Measurements from ENCODE around the gene RPRD1B. TPM values are rescaled to one million over a fixed set of nuclear protein-coding genes. Genes with fewer than 3 reads are reported as not detected.

The RPRD1B gene
- total RNA-seq, 1 experiment from 2014 or later = 21.5 TPM

- no peak for DNase-seq (ENCODE audit: low read depth)
These were observed 87.1 kb downstream of the RPRD1B start for GRCh38 chr20:38120625-38120988.

DNA sequence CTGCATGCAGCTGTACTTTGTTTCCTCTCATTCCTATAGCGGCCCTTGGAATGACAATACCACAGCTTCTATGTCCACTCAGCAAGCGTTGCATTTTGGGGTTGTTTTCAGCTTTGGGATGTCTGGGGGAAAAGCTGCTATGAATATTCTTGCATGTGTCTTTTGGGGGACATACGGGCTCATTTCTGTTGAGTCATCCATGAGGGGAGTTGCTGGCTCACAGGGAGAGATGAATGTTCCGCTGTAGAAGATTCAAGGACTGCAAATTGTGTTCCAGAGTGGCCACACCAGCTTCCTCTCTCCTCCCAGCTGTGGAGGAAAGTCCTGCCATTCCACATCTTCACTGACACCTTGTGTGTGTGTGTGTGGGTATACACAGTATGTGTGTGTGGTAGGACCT is 88.2 kb downstream of the RPRD1B start:
- no peak for DNase-seq (ENCODE audit: low read depth)

DNA sequence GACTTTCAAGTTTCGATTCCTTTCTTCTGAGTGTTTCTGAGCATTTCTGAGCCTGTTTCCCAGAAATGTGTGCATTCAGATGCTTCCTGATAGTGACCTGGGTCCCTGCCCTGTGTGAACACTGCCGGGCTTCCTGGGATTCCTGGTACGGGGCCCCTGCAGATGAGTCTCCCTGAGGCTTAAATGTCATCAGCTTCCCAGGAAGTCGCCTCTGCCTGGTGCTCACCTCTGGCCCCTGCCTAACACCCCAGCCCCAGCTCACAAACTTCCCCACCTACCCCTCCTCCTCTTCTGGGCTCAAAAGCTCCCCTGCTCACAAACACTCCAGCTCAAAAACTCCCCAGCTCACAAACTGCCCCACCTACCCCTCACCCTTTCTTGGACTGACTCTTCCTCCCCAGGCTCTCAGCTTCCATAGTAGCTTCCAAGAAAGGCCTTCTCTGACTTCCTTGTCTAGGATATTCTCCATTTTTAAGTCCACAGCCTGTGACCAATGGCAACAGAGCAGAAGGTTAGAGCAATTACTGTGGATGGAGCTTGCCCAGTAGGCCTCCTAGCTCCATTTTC is 89.6 kb downstream of the RPRD1B start:
- peak; percentile 63 for DNase-seq (ENCODE audit: low read depth)

DNA sequence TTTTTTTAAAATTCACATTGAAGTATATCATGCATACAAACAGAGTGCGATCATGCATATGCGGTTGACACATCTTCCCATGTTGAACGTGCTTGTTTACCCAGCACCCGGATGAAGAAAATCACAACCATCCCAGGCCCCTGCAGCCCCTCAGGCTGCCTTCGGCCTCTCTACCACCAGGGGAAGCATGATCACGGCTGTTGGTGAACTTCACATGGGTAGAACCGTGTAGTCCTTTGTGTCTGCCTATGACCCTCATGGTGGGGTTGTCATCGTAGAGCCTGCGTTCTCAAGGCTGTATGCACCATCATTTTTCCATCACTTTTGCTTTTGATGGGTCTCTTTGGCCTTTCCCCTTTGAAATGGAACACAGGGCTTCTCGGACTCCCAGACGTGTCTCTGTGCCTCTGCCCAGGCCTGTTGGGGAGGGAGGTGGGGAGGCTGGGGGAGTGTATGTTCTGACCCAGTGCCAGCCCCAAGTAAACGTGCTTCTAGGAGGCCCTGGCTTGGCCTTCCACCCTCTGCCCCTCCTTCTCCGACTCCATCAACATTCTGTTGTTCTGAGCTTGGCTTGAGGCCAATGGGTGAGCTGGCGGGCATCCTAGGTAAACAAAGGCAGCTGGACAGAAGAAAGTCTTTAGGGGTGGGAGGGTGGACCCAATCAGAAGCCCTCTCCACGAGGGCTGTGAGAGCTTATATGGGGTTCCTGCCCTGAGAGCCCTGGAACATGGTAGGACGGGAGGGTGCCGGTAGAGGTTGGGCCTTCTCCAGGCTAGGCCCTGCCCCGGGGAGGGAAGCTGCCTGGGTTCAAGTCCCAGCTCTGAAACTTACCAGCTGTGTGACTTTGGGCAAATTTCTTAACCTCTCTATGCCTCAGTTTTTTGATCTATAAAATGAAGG is 91.9 kb downstream of the RPRD1B start:
- DNase-seq (ENCODE audit: low read depth) = peak; percentile 84

DNA sequence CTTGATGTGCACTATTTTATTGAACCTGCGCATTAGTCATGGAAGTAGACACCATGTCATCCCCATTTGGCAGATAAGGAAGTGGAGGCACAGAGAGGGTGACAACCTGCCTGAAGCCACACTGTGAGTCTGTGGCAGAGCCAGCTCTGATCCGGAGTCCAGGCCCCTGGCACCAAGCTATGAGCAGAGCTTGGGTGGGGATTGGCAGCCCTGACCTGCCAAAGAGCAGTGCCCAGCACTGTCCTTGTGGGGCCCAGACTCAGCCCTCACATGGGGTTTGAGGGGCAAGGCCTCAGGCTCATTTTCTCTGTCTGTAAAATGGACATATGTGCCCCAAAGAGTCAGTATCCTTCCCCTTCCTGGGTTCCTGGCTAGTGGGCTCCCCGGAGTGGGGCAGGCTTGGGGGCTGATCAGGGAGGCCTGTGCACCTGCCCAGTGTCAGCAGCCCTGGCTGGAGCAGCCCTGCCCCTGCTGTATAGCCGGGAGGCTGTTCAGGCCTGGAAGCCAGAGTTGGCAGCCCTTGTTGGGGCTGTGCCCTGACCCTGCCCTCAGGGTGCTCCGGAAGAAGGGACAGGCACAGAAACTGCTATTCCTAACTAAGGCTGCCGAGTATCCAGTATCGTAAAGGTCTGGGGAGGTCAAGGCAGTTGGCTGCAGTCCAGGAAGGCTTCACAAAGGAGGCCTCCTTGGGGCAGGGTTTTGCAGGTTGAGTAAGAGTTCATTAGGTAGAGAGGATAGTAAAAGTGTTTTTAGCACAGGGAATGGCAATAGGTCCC is 92.8 kb downstream of the RPRD1B start:
- peak; percentile 87 for DNase-seq (ENCODE audit: low read depth)

- peak; percentile 100 for DNase-seq (ENCODE audit: low read depth)
These were observed 93.5 kb downstream of the RPRD1B start for GRCh38 chr20:38126932-38127621.

GRCh38 chr20:38127920-38128528 is 94.5 kb downstream of the RPRD1B start:
- no peak for DNase-seq (ENCODE audit: low read depth)

DNA sequence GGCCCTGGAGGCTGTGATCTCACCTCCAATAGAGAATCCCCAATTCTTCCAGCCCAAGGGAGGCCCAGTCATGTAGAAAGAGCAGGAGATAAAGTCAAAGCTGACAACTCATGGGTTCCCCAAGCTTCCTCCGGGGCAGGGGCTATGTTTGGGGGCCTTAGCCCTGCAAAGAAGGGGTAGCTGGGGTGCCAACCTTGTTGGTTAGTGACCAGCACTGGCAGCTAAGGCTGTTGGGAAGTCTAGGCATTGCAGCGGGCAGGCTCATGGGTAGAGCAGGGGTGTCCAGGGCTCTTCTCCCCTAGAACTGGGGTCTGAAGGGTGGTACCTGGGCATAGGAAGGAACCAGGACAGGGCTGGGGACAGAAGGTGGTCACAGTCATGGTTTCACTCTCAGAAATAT is 95.1 kb downstream of the RPRD1B start:
- no peak for DNase-seq (ENCODE audit: low read depth)

DNA sequence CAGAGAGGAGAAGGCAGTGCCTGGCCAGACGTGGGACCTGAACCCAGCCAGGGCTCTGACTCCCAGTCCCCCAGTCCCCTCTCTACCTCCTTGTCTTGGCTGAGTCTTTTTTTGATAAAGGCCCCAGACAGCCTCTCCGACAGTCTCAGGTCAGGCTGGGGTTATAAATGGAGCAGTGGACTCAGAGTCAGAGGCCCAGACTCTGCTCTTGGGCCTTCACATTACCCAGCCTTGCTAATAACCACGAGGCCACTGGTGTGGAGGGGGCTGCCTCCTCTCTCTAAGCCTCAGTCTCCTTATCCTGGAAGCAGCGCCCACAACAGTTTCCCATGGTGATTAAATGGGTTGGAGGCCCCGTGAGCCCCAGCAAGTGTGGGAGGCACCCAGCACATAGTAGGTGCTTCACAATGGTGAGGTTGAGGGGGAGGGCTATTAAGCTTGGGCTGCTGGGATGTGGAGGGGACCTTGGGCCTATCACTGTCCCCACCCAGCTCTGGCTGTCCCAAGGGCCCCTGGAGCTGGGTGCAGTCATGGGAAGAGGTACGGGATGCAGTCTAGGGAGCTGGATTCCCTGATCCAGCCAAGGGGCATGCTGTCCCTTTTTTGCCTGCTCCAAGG is 95.8 kb downstream of the RPRD1B start:
- DNase-seq (ENCODE audit: low read depth) = no peak

DNA sequence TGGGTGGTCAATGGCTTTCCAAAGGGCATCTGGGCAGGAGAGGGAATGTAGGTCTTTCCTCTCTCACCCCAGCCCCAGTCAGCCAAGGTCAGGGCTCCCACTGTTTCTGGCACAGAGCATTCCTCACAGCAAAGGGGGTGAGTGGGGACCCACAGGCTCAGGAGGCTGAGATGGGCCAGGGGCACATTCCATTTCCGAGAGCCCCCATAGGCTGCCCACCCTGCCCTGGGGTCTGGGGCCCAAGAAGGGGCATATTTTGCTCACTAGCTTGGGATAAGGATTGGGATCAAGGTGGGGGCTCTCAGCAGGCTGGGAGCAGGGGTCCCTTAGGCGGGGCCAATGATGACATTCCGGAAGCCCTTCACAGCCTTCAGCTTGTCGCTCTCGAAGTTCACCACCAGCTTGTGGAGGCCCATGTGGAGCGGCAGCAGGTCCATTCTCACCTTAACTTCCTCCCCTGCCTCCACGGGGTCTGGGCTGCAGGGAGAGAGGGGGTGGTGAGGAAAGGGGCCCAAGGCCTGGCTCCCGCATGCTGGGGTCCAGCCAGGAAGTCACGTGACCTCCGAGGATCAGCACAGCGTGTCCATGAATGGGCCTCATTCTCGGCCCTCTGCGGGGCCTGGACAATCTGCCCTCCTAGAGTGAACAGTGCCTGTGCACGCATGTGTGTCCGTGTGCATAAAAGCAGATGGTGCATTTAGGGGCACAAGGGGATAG is 96.5 kb downstream of the RPRD1B start:
- DNase-seq (ENCODE audit: low read depth) = no peak

GRCh38 chr20:38130687-38131587 is 97.4 kb downstream of the RPRD1B start:
- DNase-seq (ENCODE audit: low read depth) = no peak

DNA sequence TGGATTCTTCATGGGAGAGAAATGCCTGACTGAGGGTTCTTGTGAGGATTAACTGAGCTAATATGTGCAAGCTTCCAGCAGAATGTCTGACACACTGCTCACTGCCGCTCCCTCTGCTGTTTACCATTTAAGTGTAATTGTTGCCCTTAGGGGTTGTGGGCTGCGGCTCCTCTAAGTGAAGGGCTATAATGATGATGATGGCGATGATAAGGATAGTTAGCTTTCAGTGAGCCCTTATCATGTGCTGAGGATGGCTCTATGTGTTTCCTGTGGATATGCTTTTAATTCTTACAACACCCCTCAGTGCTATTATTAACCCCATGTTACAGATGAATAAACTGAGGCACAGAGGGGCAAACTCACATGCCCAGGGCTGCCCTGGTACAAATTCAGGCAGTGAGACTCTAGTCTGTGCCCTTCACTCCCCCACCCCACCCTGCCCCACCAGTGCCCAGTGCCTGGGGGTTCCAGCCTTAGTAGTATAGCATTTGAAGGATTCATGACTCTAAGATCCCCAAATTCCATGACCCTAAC is 98.1 kb downstream of the RPRD1B start:
- peak; percentile 94 for DNase-seq (ENCODE audit: low read depth)

DNA sequence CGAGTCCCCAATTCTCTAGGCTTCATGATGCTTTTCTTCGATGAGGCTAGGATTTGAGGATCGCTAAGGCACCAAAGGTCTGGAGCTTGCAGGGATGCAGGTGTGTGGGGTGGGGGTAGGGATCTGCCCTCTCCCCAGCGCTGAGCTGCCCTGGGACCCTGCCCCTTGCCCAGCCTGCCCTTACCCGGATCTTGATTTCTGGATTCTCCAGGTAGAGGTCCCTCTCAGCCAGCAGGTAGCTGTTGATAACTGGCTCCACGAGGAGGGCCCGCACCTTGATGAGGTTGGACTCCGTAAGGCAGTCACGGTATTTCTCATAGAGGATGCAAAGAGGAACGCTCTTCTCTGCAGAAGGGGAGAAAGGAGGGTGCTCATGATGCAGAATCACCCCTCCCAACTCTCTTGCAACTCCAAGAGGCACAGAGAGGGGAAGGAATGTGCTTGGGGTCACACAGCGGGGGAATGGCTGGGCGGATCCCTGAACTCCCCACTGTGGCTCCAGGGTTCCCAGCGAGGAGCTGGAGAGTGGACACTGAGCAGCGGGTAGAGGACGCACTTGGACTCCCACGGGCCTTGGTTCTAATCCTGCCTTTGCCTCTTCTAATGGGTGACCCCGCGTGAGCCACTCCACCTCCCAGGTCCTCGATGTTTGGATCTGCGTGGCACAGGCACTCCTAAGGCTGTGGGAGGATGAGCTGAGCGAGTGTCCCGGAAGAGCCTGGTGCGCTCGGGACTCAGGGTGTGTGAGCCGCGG is 98.8 kb downstream of the RPRD1B start:
- no peak for DNase-seq (ENCODE audit: low read depth)

DNA sequence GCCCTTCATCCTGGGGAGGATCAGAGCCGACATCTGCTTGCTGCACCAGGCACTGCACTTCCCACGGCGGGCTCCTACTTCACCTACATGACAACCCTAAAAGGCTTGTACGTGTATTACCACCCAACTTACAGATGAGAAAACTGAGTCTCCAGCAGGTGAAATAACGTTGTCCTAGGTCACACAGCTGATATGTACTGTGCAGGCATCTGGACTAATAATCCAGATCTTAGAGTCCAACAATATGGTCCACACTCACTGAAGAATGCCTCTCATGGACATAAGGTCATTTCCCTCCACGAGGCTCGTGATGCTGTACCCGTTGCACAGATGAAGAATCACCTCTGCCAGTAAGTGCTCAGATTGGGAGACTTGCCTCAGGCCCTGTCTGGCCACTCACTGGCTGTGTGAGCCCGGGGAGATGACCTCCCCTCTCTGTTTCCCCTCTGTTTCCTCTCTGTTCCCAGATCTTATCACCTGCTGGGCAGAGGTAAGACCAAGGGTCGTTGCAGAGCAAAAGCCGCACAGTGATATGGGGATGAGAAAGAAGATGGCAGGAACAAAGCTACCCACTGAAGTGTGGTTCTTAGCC is 99.5 kb downstream of the RPRD1B start:
- DNase-seq (ENCODE audit: low read depth) = no peak

DNA sequence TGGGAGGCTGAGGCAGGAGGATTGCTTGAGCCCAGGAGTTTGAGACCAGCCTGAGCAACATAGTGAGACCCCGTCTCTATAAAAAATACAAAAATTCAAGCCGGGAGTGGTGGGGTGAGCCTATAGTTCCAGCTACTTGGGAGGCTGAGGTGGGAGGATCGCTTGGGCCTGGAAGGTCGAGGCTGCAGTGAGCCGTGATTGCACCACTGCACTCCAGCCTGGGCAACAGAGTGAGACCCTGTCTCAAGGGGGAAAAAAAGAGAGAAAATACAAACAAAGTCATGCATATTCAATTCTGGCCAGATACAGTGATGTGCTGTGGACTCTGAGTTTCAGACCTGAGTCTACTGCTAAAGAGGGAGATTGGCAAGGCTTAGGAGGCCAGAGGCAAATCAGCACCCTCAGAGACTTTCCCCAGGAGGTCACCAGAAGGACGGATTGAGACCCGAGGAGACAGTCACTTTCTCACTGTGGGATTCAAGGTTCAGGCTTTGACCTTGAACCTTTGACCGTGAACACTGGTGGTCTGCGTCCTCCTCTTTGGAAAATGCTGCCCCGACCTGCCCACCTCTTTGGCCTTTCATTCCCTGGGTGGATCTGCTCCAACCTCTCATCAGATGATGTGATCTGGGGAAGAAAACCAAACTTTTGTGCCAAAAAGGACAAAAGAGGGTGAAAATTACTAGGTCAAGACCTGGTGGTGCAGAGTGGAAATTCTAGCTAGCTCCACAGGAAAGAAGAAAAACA is 100.3 kb downstream of the RPRD1B start:
- DNase-seq (ENCODE audit: low read depth) = no peak

GRCh38 chr20:38134427-38135270 is 101.1 kb downstream of the RPRD1B start:
- peak; percentile 100 for DNase-seq (ENCODE audit: low read depth)
